Measurements from ENCODE around the gene ADCY7.

The ADCY7 gene

DNA sequence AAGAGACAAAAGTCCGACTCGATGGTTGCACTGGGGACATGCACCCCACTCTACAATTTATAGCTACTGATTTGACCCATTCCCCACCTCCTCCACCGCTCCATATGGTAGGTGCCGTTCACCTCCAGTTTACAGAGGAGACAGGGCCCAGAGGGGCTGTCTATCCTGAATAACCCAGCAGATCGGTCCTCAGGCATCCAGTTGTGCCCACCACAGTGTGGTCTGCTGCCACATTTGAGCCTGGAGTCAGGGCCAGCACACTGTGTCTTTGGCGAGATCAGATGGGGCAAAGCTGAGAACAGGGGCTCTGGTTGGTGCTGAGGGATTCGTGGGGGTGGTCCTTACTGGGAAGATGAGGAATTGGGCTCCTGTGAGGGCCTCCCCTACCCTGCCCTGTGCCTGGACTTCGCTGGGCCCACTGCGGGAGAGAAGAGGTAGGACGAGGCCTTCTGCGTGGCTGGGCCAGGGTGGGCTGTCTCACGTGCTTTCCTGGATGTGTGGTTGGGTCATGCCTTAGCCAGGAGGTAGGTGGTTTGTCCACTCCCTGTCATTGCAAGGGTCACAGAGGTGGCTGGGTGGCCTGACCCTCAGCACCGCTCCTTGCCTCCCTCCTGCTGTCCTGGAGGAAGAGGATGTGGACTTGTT is 2.8 kb downstream of the ADCY7 start:
- no peak for DNase-seq

DNA sequence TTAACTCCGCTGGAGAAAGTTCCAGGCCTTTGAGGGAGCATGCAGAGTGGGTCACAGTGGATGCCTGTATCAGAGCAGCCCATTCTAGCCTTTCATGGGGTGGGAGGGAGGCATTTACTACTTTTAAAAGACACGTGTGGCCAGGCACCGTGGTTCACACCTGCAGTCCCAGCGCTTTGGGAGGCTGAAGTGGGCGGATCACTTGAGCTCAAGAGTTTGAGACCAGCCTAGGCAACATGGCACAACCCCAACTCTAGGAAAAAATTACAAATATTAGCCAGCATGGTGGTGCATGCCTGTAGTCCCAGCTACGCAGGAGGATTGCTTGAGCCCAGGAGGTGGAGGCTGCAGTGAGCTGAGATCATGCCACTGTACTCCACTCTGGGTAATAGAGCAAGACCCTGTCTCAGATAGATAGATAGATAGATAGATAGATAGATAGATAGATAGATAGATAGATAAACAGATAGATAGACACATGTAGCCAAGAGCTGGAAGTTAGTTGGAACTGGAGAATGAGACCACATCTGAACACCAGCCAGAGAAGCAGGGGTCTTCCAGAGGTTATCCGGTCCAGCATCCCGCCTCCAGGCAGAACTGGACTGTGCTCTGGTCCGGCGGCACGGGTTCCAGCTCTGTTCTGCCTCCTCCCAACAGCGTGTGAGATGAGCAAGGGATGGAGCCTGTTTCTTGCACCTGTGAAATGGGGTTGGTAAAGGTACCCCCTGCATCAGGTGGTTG is 3.6 kb downstream of the ADCY7 start:
- no peak for DNase-seq

DNA sequence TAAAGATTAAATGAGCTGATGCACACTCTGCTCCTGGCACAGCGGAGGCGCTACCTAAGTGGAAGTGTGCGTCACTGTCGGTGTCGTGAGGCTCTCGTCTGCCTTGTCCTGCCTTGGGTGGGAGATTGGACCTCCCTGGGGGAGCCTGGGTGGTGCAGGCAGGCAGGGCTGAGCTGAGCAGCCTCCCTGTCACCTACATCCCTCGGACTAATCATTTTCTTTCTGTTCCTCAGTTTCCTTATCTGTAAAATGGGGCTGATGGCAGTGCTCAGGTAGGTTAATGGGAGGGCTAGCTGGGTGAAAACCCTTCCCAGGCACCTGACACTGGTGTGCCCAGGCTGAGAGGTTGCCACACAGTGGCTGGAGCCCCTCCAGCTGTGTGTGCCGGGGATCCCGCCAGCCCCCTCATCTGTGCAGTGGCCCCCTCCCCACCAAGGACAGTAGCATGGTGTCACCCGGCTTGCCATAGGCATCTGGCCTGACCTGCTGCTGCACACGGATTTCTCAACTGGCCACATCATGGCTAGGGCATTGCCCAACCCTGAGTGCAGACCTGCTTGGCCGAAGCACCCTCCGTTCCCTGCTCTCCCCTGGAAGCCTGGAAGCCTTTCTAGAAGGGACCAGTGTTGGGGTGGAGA is 4.3 kb downstream of the ADCY7 start:
- DNase-seq: no peak

DNA sequence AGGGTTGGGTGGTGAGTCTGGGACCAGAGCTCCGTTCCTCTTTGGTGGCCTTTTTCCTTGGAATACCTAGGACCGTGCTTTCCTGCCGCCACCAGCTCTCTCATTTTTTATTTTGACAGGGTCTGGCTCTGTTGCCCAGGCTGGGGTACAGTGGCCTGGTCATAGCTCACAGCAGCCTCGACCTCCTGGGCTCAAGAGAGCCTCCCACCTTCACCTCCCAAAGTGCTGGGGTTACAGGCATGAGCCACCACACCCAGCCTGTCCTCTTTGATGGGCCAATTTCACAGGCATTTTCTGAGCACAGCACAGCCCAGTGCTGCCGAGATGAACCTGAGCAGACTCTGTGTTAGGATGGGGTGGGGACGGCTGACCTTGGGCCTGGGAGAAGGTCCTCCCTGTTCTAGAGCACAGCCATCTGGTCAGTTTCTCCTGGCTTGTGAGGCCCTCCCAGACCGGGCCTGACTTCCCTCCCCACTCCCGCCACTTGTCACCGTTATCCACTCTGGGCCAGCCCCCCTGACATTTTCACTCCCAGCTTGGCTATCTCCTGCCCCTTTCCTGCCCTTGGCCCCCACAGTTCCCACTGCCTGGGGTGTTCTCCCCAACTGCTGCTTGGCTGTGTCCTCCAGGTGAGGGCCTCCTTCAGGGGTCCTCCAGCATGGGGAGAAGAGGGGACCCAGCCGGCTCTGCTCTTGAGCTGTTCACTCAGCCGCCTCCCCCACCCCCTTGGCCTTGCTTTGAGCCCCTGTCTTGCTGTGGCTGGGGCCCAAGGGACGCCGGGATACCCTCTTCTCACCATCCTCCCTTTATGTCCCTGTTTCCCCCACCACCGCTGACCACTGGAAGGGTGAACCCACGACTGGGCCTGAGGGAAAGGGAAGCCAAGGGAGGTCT is 5.0 kb downstream of the ADCY7 start:
- DNase-seq: no peak

DNA sequence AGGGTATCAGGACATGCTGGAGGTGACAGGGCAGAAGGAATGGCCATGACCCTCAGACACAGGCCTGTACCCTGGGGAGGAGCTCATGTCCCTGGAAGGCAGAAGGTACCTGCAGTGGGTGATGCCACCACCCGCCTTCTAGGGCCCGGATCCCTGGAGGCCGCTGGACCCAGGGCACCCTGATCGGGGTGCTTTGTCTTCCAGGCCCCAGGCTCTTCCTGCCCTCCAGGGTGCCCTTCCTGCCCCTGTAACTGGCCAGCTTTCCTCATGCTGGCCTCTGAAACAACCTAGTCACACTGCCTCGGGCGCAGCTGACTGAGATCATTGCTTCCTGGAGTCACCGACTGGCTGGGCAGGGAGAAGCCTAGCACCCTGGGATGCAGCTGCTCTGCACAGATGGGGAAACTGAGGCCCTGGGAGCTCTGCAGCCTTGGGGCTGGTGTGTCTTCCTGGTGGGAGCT is 5.8 kb downstream of the ADCY7 start:
- DNase-seq: no peak

DNA sequence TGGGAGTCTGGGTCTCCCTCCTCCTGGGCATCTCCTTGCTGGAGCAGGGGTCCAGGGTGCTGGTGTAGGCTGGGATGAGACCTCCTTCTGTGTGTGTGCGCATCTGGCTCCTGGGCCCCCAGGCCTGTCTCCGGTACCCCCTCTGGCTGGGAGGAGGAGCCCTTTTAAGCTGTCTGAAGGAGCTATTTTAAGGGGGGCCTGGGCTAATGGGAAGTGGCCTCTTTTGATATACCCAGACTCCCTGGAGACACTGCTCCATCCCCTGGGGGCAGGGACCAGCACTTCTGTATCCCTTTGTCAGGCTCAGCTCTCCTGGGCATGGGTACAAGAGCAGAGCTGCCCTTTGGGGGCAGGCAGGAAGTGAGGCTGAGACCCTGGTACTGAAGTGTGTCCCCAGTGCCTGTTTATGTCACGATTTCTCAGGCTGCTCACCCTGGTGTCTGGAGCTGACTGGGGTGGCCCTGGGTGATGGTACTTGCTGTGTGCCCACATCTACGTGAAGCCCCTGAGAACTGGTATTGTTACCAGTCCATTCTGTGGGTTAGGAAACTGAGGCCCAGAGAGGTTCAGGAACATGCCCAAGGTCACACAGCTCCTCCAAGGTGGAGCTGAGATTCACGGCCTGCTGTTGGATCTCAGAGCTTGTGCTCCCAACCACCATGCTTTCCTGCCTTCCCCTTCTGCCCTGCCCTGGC is 6.5 kb downstream of the ADCY7 start:
- no peak for DNase-seq

DNA sequence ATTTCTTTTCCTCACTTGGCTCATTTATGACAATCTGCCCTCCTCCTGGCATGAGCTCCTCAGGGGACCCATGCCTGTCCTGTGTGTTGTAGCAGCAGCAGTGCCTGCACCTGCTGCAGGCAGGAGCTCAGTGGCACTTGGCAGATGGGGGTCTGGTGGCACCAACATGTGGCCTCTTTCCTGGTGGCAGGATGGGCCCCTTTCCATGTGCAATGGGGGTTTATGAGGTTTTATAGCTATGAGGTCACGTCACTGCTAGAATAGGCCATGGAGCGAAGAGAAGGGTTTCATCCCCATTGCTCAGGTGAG is 7.0 kb downstream of the ADCY7 start:
- DNase-seq: no peak

DNA sequence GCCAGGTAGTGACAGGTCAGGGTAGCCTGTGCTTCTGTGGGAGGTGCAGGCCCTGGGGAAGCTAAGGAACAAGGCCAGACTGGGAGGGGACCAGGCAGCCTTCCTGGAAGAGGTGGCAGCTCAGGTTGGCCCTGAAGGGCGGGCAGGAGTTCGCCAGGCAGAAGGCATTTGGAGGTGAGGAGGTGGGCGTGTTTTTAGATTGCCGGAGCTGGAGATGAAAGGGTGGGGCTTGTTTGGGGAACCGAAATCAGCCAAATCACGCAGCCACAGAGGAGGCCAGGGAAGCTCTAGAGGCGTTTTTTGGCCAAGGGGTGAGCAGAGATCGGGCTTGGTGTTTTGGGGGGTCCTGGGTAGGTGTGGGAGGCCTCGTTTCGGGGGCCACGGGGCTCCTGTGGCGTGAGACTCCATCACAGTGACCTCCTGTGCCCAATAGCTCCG is 7.6 kb downstream of the ADCY7 start:
- DNase-seq: no peak

DNA sequence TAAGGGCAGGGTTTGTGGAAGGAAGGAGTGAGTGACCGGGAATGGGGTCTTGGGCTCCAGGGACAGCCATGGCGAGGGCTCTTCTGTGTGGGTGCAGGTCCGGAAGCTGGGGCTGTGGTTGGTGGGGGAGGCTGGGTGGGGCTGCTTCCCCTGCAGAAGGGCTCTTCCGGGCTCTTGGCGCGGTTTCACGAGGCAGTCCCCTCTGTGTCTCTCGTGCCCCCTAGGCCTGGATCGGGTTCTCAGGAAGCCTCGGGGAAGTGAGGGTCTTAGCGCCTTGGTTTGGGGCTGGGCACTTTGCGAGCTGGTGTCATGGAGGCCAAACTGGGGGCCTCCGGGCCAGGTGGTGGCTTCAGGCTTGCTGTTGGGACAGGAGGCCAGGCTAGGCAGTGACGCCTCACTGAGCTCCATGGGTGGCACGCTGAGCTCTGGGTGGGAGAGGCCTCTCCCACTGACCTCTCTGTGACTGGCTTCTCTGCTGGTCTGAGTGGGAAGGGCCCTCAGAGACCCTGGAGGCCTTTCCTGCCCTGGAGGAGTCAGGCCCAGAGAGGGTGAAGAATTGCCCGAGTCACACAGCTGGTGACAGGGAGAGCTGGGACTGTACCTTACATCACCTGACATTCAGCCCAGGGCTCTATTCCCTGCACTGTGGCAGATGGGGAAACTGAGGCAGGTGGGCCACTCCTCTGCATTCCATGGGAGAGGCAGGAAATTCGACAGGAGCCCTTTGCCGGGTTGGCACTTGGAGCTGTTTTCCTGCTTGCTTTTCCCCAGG is 8.2 kb downstream of the ADCY7 start:
- DNase-seq: no peak

DNA sequence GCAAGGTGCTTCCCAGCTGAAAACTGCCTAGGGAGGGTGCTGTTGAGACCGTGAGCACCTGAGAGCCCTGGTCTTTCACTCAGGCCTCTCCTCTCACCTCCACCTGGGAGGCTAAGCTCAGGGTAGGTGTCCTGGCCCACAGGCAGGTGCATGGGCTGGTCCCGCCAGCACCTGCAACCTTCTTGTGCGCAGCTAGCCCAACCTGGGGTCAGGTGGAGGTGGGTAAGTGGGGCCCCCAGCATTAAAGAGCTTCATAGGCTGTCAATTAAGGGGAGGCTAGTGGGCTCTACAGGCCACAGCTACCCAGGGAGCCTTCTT is 8.7 kb downstream of the ADCY7 start:
- peak; percentile 19 for DNase-seq

DNA sequence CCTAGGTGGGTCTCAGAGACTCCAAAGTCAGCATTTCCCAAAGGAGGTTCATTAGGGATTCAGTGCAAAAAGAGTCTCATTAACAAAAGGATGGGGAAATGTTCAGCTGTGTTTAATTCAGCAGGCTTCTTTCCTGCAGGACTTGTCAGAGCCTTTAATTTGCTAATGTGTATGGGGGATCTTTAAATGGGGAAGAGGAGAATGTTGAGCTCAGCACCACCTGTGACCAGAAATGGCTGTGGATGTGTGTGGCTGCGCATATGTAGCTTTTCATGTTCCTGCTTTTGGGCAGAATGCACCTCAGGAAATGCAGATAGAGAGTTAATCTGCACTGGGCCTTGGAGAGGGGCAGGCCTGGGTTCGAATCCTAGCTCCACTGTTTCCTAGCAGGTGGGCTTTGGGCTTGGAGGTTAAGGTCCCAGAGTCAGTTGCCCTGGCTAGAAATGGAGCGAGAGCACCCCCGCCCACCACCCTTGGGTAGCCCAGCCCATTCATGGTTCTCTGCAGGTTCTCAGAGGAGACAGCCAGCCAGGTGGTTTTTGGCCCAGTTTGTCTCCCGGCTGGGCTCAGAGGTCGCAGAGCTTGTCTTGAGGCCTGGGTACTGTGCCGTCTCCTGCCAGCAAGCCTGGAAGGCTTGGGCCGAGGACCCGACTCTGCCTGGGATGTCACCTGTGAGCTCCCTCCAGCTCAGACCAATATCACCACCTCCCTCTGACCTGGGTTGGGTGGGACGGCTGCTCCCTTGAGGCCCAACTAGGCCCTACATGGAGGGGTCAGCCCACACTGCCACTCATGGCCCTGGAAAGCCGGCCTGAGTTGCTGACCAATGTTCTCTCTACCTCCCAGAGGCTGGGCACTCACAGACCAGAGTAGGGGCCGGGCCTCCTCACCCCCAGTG is 9.3 kb downstream of the ADCY7 start:
- DNase-seq: peak; percentile 18

DNA sequence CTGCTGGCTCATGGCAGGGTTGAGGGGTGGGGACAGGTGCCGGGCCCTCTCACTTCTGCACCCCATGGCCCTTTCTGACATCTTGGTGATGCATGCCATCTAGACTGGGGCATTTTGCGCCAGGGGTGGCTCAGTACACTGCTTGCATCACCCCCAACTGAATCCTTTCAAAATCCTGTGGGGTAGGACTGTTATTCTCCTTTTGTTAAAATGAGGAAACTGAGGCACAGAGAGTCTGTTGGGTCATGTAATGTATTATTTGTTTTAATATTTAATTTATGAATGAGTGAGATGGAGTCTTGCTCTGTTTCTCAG is 9.9 kb downstream of the ADCY7 start:
- DNase-seq: no peak

DNA sequence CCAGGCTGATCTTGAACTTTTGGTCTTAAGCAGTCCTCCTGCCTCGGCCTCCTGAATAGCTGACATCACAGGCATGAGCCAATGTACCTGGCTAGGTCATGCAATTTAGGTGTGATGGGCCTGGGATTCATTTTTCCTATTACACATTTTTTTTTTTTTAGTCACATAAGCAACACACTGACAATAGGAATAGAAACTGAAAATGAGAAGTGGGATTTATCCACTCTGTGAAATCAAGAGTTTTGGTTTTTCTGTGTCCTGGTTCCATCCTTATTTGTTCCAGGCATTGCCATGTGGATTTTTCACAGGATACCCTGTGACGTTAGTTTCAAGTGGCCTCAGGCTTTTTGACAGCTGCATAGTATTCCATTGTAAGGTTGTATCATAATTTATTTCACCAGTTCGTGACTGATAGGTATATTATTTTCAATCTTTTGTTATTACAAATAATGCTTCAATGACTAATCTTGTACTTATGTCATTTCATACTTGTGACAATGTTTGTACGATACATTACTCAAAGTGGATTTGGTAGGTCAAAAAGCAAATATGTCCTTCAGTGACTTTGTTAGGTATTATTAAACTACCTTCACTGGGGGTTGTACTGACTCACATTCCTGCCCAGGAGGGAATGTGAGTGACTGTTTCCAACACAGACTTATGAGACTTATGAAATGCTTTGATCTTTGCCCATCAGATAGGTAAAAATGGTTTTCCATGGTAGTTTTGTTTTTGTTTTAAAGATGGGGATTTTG is 10.6 kb downstream of the ADCY7 start:
- DNase-seq: peak; percentile 37

DNA sequence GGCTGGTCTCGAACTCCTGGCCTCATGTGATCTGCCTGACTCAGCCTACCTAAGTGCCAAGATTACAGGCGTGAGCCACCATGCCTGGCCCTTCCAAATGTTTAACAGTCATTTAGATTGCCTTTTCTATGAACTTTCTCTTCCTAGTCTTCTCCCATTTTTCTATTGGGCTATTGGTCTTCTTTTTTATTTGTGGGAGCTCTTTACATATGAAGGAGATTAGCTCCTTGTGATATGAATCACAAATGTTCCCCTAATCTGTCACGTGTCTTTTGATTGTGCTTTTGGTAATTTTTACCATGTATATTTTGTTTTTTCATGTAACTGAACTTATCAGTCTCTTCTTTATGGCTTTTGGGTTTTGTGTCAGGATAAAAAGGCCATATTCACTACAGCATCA is 11.9 kb downstream of the ADCY7 start:
- no peak for DNase-seq

DNA sequence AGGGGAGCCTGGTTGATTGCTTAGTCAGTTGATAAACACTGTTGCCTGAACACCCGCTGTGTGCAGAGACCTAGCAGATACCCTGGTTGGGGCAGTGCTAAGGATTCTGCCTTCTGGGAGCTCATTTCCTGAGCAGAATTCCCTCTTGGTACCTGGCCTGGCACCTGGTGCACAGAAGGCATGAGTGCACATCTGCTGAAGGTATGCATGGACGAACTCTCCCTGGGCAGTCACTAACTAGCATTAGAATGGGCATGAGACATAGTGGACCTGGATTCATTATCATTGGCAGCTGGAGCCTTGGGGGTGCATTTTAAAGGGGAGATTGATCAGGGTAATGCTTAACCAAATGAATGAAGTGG is 13.1 kb downstream of the ADCY7 start:
- DNase-seq: peak; percentile 76

DNA sequence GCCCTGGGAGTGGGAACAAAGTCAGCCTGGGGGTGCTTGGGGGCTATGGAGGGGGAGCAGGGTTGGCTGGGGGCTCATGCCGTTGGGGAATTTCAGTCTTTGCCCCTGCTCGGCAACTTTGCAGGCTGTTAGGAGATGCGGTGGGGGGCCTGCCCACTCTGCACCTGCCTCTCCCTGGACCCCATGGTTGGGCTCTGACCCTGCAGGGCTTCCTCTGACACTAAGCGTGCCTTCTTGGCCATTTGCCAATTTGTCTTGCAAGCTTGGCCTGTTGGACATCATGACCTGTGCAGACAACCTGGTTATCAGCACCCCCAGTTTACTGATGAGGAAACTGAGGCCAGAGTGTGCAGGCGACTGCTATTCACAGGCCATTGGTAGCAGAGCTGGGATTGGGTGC is 14.6 kb downstream of the ADCY7 start:
- no peak for DNase-seq

DNA sequence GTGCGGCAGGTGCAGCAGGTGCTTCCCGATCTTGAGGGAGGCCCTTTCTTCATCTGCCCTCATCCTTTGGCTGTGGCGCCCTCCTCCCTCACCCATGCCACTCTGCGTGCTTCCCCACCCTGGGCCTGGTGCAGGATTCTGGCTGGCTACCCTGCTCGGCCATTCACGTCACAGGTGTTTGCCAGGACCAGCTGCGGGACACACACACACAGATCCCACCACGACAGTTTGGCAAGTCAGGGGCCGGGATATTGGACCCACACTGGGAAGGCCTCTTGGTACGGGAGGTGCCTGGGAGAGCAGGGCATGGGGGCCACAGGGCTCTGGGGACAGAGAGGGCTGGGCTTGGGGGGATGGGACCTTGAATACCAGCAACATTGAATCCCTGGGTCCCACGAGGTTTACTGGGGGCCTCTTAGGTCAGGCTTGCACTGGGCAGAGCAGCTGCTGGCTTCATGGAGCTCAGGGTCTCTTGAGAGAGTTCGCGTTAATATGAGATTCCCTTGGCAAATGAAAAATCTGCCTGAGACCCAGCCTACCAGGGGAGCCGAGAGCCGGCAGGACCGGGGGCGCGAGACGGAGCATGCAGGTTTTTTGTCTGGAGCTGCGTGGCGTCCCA is 15.1 kb downstream of the ADCY7 start:
- peak; percentile 91 for DNase-seq

DNA sequence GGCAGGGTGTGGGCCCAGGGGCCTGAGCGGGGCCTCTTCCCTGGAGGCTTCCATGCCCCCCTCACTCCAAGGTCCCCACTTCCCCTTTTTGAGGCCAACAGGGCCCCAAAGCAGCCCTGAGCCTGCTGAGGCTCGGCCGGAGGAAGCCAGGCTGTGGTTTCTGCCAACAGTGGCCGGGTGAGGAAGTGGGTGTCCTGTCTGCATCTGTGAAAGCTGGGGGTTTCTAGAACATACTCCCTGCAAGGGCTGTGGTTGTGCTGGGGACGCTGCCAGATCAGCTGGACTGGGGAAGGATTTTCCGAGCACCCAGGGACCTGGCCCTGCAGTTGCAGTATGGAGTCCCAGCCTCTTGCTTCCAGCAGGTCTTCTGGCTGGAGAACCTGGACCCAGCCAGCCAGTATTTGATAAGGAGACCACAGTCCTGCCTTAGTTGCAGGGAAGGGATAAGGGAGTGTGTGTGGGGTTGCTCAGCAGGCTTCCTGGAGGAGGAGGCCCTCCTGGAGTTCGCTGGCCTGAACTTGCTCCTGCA is 15.7 kb downstream of the ADCY7 start:
- DNase-seq: peak; percentile 49

DNA sequence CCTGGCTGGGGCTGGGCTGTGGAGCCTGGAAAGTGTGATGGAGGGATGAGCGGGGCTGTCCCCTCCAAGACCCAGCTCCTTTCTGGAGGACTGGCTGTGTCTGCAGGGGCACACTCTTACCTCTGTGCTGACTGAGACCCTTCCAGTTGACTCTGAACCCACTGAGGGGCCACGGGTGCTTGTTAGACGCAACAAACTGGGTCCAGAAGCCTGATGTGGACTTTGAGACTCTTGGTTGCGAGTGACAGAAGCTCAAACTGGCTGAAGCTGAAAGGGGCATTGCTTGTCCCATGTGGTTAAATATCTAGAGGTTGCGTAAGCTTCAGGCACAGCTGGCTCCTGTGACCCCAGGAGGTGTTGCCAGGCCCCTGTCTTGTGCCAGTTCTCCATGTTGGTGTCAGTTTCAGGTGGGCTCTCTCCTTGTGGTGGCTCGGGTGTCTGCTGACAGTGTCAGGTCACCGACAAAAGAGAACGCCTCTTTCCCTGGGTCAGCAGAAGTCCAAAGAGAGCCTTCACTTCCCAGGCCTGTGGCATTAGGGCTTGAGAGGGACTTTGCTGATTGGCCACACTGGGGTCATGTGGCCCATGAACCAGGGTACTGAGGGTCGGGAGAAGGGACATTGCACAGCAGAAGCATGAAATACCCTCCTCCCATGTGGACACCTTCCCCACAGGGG is 16.7 kb downstream of the ADCY7 start:
- DNase-seq: no peak

All from DMS53 (cell line).